PC-9 (cell line): ENCODE results near the gene ST7. TPM values are rescaled to one million over a fixed set of nuclear protein-coding genes. Genes with fewer than 3 reads are reported as not detected.

ENCODE experiments used
- BruUV-seq: library from RNA; stranded (reverse); fragments of 400-500 nt; replicated peaks from 2 replicates; lab custom pipeline; 2021; lab: Mats Ljungman, UMichigan
- CTCF ChIA-PET: fragments of 300-600 bp; sonication (Branson Sonifier 250); formaldehyde crosslinking; loops from one replicate; lab custom pipeline; 2022; ENCODE audit warnings: antibody characterized with exemption; lab: Charles Lee
- POLR2A ChIA-PET: fragments of 300-600 bp; sonication (Branson Sonifier 250); formaldehyde crosslinking; loops from one replicate; lab custom pipeline; 2022; ENCODE audit warnings: antibody characterized with exemption; ENCODE audit not compliant: unreplicated experiment; lab: Charles Lee
- DNase-seq, 2 experiments: peaks; one replicate each; pipeline versions ENCODE4 v3.0.0 to v3.0.0-alpha.2; 2015 to 2022; ENCODE audit warnings: mixed read lengths in 1 of 2
- H2AFZ ChIP-seq: fragments of 200-600 bp; sonication (generic); 2 replicates; pipeline ENCODE4 v1.8.1; 2017; ENCODE audit warnings: antibody characterized with exemption
- H3F3A ChIP-seq: fragments of 200-600 bp; sonication (generic); 2 replicates; pipeline ENCODE4 v1.8.1; 2017; ENCODE audit warnings: antibody characterized with exemption, mild to moderate bottlenecking, low read depth; ENCODE audit not compliant: insufficient read depth
- H3K27ac ChIP-seq: fragments of 200-600 bp; sonication (generic); 2 replicates; pipeline ENCODE4 v1.6.1; 2016; ENCODE audit warnings: mixed run types
- H3K27me3 ChIP-seq: fragments of 200-600 bp; sonication (generic); 2 replicates; pipeline ENCODE4 v1.6.1; 2016; ENCODE audit warnings: low read depth, mixed run types; ENCODE audit not compliant: insufficient read depth
- H3K36me3 ChIP-seq: fragments of 200-600 bp; sonication (generic); 2 replicates; pipeline ENCODE4 v1.6.1; 2016; ENCODE audit warnings: low read depth, mixed run types
- H3K4me1 ChIP-seq: fragments of 200-600 bp; sonication (generic); replicated peaks from 2 replicates; pipeline ENCODE4 v1.6.1; 2016; ENCODE audit warnings: mixed run types; ENCODE audit not compliant: insufficient read depth
- H3K4me2 ChIP-seq: fragments of 200-600 bp; sonication (generic); 2 replicates; pipeline ENCODE4 v1.6.1; 2017; ENCODE audit warnings: mixed run types
- H3K4me3 ChIP-seq: fragments of 200-600 bp; sonication (generic); 2 replicates; pipeline ENCODE4 v1.6.1; 2016; ENCODE audit warnings: mixed run types
- H3K79me2 ChIP-seq: fragments of 200-600 bp; sonication (generic); 2 replicates; pipeline ENCODE4 v1.6.1; 2017; ENCODE audit warnings: low read depth, mixed run types
- H3K9me2 ChIP-seq: fragments of 200-600 bp; sonication (generic); 2 replicates; pipeline ENCODE4 v1.8.1; 2017; ENCODE audit warnings: mild to moderate bottlenecking; ENCODE audit not compliant: insufficient read depth
- H3K9me3 ChIP-seq: fragments of 200-600 bp; sonication (generic); 2 replicates; pipeline ENCODE4 v1.8.1; 2016; ENCODE audit warnings: low read depth; ENCODE audit not compliant: insufficient read depth
- H4K20me1 ChIP-seq: fragments of 200-600 bp; sonication (generic); 2 replicates; pipeline ENCODE4 v1.8.1; 2017; ENCODE audit not compliant: insufficient read depth
- CTCF ChIP-seq: fragments of 200-600 bp; sonication (generic); conservative IDR thresholded peaks from 2 replicates; pipeline ENCODE4 v1.6.1; 2017; ENCODE audit warnings: mixed run types, antibody characterized with exemption, mild to moderate bottlenecking, moderate library complexity
- EZH2 ChIP-seq: fragments of 200-600 bp; sonication (generic); IDR thresholded peaks from 2 replicates; pipeline ENCODE4 v1.8.0; 2017; ENCODE audit warnings: antibody characterized with exemption, low read depth
- intact Hi-C: fragments of 100-400 bp; cut with micrococcal nuclease; formaldehyde crosslinking; loops from one replicate; pipeline ENCODE4 v1.10.0; 2022; ENCODE audit not compliant: unreplicated experiment
- total RNA-seq: library from RNA; stranded (reverse); gene quantifications from 2 replicates; pipeline ENCODE4 v1.2.3, GENCODE V29; 2021

Gene ST7
- total RNA-seq, 1 experiment from 2014 or later = 25.8 TPM

- no peaks in the 10 kb centered on the region for H3F3A ChIP-seq
- intact Hi-C loops = no loop called here
- no peak overlapping the region for H3K4me3 ChIP-seq
- no peaks in the 10 kb centered on the region for H4K20me1 ChIP-seq
- H3K79me2 ChIP-seq = no peaks in the 10 kb centered on the region
- H3K4me1 ChIP-seq = no peaks in the 10 kb centered on the region
- CTCF ChIA-PET = no interaction called here
- H3K27ac ChIP-seq = no peak overlapping the region
- no peaks in the 10 kb centered on the region for H3K9me3 ChIP-seq
- no peaks in the 10 kb centered on the region for H3K36me3 ChIP-seq
- H3K4me2 ChIP-seq = no peak overlapping the region
- peaks cover 4% of the 10 kb centered on the region; the same call in 1 of the 2 replicates for H3K9me2 ChIP-seq
- POLR2A ChIA-PET = no interaction called here
- peaks cover 4% of the 10 kb centered on the region; the same call in 1 of the 2 replicates for H3K27me3 ChIP-seq
- no peak for TF ChIP-seq CTCF
- no peak for TF ChIP-seq EZH2
- no peak overlapping the region for H2AFZ ChIP-seq
- no TSS peak for BruUV-seq
- DNase-seq = no peak
These were observed 298.4 kb downstream of the ST7 start for GRCh38 chr7:117251687-117252086.

GRCh38 chr7:117259615-117260014 is 306.3 kb downstream of the ST7 start:
- TF ChIP-seq EZH2 (no peak), CTCF (no peak)
- H3K27me3 ChIP-seq = peaks cover 4% of the 10 kb centered on the region
- H3K4me1 ChIP-seq = no peaks in the 10 kb centered on the region
- no peaks in the 10 kb centered on the region for H3K36me3 ChIP-seq
- no TSS peak for BruUV-seq
- H3K9me2 ChIP-seq = no peaks in the 10 kb centered on the region; the same call in 1 of the 2 replicates
- no peaks in the 10 kb centered on the region for H3K9me3 ChIP-seq
- intact Hi-C loops = no loop called here
- no peaks in the 10 kb centered on the region for H3F3A ChIP-seq
- H2AFZ ChIP-seq = no peak overlapping the region
- H3K4me2 ChIP-seq = no peak overlapping the region
- no peak for DNase-seq
- H4K20me1 ChIP-seq = no peaks in the 10 kb centered on the region
- no peaks in the 10 kb centered on the region for H3K79me2 ChIP-seq
- H3K27ac ChIP-seq = no peak overlapping the region
- ChIA-PET POLR2A (no interaction called here), CTCF (no interaction called here)
- H3K4me3 ChIP-seq = no peak overlapping the region

- Histone ChIP-seq H3K27me3 (no peaks in the 10 kb centered on the region), H3K27ac (no peak overlapping the region), H3K4me2 (no peak overlapping the region), H3K9me2 (no peaks in the 10 kb centered on the region; the same call in 1 of the 2 replicates), H3F3A (no peaks in the 10 kb centered on the region), H3K4me1 (no peaks in the 10 kb centered on the region), H2AFZ (no peak overlapping the region), H3K79me2 (no peaks in the 10 kb centered on the region), H3K4me3 (no peak overlapping the region), H4K20me1 (no peaks in the 10 kb centered on the region), H3K36me3 (no peaks in the 10 kb centered on the region), H3K9me3 (peaks cover 8% of the 10 kb centered on the region; the same call in 1 of the 2 replicates)
- ChIA-PET POLR2A (no interaction called here), CTCF (no interaction called here)
- no peak for DNase-seq
- intact Hi-C loops = no loop called here
- TF ChIP-seq CTCF (no peak), EZH2 (no peak)
- BruUV-seq = no TSS peak
These were observed 309.2 kb downstream of the ST7 start for GRCh38 chr7:117262546-117262945.
